GM12874 (cell line): ENCODE results near the gene NGFR.

Experiments
- TF ChIP-seq, protein P1 (sequence below): IDR thresholded peaks from 2 replicates; pipeline ENCODE4 v1.5.1; 2011; ENCODE audit warnings: low read depth, mild to moderate bottlenecking, control low read depth, low read length, moderate library complexity; ENCODE audit not compliant: insufficient read depth

The NGFR gene

DNA sequence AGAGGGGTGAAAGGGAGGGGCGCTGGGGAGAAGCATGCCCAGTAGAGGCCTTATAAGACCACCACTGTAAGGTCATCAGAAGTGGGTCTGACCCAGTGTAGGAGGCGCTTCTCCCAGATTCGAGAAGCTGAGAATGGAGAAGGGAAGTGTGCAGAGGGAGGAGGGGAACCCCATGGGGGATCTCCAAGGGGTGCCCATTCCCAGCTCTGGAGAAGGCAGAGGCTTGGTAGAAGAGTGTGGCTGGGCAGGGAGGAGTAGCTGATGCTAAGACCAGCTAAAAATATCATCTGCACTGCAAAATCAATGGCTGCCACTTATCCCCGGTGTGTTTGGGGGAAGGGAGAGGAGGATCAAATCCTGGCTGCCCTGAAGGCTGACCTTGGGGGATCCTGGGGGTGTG is 7.2 kb downstream of the NGFR start:
- TF ChIP-seq, protein P1, sequence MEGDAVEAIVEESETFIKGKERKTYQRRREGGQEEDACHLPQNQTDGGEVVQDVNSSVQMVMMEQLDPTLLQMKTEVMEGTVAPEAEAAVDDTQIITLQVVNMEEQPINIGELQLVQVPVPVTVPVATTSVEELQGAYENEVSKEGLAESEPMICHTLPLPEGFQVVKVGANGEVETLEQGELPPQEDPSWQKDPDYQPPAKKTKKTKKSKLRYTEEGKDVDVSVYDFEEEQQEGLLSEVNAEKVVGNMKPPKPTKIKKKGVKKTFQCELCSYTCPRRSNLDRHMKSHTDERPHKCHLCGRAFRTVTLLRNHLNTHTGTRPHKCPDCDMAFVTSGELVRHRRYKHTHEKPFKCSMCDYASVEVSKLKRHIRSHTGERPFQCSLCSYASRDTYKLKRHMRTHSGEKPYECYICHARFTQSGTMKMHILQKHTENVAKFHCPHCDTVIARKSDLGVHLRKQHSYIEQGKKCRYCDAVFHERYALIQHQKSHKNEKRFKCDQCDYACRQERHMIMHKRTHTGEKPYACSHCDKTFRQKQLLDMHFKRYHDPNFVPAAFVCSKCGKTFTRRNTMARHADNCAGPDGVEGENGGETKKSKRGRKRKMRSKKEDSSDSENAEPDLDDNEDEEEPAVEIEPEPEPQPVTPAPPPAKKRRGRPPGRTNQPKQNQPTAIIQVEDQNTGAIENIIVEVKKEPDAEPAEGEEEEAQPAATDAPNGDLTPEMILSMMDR = no peak

DNA sequence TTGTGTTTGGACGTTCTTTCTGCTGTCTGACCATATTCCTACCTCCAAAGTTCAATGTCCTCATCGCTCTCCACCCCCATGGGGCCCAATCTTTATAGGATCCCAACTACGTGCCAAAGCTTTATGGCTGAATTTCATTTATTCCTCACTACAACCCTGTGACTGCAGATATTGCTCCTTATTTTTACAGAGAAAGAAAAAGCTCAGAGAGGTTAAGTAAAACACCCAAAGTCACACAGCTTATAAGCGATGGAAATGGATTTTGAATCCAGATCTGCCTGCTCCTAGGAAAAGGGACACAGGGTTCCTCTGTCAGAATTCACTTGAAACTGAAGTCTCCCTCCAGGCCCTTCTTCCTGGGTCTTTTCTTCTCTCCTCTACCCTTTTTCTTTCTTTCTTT is 9.3 kb downstream of the NGFR start:
- TF ChIP-seq, protein P1 = no peak

DNA sequence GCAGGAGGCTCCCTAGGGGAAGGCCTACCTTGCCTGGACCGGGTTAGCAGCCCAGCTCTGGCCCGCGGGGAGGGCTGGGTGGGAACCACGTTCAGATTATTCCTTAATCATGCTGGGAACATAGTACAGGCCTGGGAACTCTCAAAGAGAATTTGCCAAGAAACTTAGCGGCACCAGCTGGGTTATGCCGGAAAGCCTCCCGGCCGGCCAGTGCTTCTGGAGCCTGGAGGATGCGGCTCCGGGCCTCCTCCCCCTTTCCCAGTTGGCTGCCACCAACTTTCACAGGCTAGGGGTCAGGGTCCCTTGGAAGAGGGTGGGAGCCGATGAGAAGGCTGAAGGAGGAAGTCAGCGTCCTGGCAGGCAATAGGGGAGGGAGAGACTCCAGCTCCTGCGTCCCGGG is 10.8 kb downstream of the NGFR start:
- TF ChIP-seq, protein P1 = no peak

DNA sequence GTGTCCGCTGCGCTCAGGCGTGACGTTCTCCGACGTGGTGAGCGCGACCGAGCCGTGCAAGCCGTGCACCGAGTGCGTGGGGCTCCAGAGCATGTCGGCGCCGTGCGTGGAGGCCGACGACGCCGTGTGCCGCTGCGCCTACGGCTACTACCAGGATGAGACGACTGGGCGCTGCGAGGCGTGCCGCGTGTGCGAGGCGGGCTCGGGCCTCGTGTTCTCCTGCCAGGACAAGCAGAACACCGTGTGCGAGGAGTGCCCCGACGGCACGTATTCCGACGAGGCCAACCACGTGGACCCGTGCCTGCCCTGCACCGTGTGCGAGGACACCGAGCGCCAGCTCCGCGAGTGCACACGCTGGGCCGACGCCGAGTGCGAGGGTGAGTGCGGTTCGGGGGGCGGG is 11.2 kb downstream of the NGFR start:
- TF ChIP-seq, protein P1 = no peak

DNA sequence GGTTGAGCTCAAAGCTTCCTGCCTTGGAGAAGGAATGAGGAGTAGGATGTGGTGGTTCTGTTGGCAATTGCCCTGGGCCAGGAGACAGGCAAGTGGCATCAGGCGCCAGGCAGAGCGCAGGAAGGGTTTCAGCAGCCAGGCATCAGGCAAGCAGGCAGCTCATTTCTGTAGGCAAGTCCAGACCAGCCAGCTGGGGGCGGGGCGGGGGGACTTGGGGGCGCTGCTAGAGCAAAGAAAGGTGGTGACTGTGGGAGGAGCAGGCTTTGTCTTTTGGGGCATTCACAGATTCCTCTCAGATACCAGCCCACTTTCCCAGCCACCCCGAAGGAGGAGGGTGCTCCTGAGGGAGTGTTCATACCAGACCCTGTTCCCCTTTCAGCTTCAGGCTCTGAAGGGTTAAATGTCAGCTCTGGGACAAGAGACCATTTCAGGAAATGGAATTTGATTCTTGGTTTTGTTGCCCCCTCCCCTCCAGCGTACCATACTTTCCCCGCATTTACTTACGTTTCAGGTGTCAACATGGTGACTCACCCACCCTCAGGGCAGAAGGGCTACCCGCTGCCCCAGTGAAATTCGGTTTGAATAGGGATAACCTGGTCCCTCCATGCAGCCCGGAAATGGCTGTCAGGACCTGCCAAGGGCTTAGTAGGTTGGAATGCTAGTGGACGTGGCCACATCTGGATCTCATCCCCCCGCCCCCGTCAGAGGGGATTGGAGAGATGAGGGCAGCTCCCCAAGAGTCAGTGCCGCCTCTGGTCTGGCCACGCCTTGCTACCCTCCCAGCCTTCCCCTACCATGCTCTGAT is 13.2 kb downstream of the NGFR start:
- TF ChIP-seq, protein P1 = no peak

DNA sequence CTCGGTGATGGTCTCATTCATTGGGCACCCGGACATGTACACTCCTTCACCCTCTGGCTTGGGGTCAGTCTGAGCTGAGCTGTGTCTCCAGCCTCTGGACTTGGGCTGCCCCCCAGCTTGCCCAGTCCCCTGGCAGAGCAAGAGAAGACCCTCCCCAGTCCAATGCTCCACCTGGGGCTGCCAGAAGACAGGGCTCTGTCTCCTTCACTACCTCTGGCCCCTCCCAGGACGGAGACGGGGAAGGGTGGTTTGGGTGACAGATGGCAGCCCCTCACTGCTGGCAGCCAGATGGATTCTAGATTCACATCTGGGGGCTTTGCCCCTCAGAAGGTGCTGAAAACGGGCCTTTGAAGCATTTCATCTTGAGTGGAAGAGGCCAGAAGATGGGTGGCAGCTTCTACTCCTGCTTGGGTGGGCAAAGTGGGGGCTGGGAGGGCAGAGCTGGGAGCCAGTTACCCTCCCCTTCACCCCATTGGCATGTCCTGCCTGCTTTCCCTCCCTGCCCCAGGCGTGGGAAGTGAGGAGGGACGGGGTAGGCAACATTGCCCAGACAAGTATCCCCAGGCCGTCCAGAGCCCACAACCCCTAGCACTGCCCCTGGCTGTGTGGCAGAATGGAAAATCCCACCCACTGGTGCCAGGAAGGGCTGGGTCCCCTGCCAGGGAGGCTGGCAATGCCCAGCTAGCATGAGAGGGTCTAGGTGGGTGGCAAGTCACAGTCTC is 13.9 kb downstream of the NGFR start:
- TF ChIP-seq, protein P1 = no peak

DNA sequence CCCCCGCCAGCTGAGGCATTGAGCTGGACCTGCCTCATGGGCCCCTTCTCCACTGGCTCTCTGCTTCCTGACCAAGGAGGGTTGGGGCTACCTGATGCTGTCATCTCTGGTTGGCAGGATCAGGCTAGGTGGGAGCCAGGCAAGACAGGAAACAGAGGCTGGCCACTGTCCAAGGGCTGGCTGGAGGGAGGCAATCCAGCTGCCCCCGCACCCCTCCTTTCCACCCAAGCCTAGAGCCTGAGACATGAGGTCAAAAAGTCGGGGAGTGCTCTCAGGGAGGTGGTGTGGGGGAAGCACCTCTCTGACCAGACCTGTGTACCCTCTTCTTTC is 14.5 kb downstream of the NGFR start:
- TF ChIP-seq, protein P1 = no peak
